Measurements from ENCODE around the gene FREM2.

DNA sequence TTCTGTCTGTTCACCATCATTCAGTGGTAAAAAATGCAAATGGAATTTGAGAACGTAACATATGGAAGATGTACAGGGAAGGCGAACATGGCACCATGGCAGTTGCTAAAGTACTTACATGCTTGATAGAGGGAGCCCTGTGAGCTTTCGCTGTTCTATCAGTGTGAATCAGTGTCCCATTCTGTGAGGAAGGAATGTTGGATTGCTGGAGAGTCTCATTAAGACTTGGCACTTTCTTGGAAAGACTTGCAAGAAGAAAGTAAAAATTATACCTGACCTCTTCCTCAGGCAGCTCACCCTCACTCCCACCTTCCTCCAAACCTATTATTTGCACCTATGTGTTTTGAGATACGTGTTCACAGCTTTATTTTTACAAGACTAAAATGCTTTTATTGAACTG lies 43.5 kb downstream of the FREM2 start:
- TF ChIP-seq CTCF (IDR thresholded peaks at IDR 0.05; ENCODE audit: insufficient read depth, low read depth, low read length) (no peak), EZH2 (IDR thresholded peaks at IDR 0.05; ENCODE audit: insufficient read depth, low read length) (no peak)

Measured in astrocyte (in vitro differentiated cells and primary cell).